Glutamatergic neuron (in vitro differentiated cells): ENCODE measurements around the gene RAD51B. TPM values are rescaled to one million over a fixed set of nuclear protein-coding genes. Genes with fewer than 3 reads are reported as not detected.
"Not testable (repeated sequence)": the region's sequence is repeated elsewhere in the genome, so short reads cannot be mapped to it uniquely, and the experiment has no call there.

Source experiments
- DNase-seq: peaks from one replicate; pipeline ENCODE4 v3.0.0; 2022
- H3K27ac Mint-ChIP-seq: one replicate; pipeline ENCODE4 v1.8.0; 2020; ENCODE audit warnings: mild to moderate bottlenecking, mixed read lengths, inconsistent platforms; ENCODE audit not compliant: unreplicated experiment
- H3K27me3 Mint-ChIP-seq: one replicate; pipeline ENCODE4 v1.8.0; 2020; ENCODE audit warnings: mild to moderate bottlenecking, moderate library complexity, mixed read lengths, inconsistent platforms; ENCODE audit not compliant: unreplicated experiment
- H3K36me3 Mint-ChIP-seq: one replicate; pipeline ENCODE4 v1.8.0; 2020; ENCODE audit warnings: mild to moderate bottlenecking, mixed read lengths, inconsistent platforms; ENCODE audit not compliant: unreplicated experiment
- H3K4me1 Mint-ChIP-seq: one replicate; pipeline ENCODE4 v1.8.0; 2020; ENCODE audit warnings: mild to moderate bottlenecking, low read depth, mixed read lengths, inconsistent platforms; ENCODE audit not compliant: unreplicated experiment
- H3K4me3 Mint-ChIP-seq: one replicate; pipeline ENCODE4 v1.8.0; 2020; ENCODE audit warnings: mild to moderate bottlenecking, mixed read lengths, inconsistent platforms; ENCODE audit not compliant: unreplicated experiment
- H3K9me3 Mint-ChIP-seq: one replicate; pipeline ENCODE4 v1.8.0; 2020; ENCODE audit warnings: mild to moderate bottlenecking, moderate library complexity, mixed read lengths, inconsistent platforms; ENCODE audit not compliant: unreplicated experiment
- total RNA-seq: library from RNA; stranded (reverse); fragmentation: NEBNext Ultra II Directional; extraction: Animal tissue kit (Norgen Biotek cat#: 25700); gene quantifications from one replicate; pipeline ENCODE4 v1.2.1, GENCODE V29; 2021; ENCODE audit not compliant: unreplicated experiment
- TF ChIP-seq, protein P1 (sequence below): fragments of 200-600 bp; sonication (generic); IDR thresholded peaks from one replicate; pipeline ENCODE4 v1.5.0; 2021; ENCODE audit not compliant: partially characterized antibody, unreplicated experiment

RAD51B gene
- total RNA-seq, 1 donor from 2014 or later, result 9.7 TPM

DNA sequence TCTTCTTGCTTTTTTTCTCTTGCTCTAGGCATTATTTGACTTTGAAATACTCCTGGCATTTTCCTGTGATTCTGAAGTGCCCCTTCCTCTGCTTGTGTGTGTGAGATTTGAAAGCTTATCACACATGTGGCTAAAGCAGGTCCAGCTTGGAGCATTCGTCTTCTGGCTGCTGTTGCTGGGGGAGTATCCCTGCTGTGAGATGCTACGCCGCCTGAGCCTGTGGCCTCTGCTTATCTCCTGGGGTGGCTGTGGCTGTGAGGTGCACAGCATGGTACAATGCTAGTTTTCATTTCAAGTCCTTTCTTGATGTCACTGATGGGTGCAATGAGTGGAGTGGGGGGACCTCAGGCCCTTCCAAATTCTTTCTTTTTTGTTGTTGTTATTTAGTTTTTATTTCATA is 601.5 kb downstream of the RAD51B start:
- H3K4me1 Mint-ChIP-seq, result no peaks in the 10 kb centered on the region

DNA sequence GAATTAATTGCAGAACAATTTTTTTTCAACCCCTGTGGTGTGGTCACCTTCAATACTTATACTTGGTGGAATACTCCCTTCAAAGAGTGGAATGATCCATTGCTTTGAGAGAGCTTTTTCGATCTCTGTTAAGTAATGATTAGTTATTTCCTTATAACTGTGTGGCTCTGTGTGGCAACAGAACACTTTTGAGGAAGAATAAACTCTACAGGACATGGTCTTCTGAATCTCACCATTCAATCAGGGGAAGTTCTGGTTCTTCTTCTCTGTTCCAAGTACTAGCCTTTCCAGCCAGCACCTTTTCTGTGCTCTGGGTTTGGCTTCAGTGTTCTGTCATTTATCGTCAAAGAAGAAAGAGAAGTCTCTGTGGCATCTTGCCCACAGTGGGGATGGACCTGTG is 604.1 kb downstream of the RAD51B start:
- Mint-ChIP-seq H3K4me3 (no peak overlapping the region), H3K36me3 (no peaks in the 10 kb centered on the region), H3K27me3 (peaks cover 2% of the 10 kb centered on the region), H3K9me3 (no peaks in the 10 kb centered on the region), H3K27ac (no peak overlapping the region), H3K4me1 (no peaks in the 10 kb centered on the region)
- TF ChIP-seq, protein P1, sequence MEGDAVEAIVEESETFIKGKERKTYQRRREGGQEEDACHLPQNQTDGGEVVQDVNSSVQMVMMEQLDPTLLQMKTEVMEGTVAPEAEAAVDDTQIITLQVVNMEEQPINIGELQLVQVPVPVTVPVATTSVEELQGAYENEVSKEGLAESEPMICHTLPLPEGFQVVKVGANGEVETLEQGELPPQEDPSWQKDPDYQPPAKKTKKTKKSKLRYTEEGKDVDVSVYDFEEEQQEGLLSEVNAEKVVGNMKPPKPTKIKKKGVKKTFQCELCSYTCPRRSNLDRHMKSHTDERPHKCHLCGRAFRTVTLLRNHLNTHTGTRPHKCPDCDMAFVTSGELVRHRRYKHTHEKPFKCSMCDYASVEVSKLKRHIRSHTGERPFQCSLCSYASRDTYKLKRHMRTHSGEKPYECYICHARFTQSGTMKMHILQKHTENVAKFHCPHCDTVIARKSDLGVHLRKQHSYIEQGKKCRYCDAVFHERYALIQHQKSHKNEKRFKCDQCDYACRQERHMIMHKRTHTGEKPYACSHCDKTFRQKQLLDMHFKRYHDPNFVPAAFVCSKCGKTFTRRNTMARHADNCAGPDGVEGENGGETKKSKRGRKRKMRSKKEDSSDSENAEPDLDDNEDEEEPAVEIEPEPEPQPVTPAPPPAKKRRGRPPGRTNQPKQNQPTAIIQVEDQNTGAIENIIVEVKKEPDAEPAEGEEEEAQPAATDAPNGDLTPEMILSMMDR, result no peak
- DNase-seq, result no peak

More for the DNA sequence above, 601.5 kb downstream of the RAD51B start:
- Mint-ChIP-seq H3K9me3 (no peaks in the 10 kb centered on the region), H3K36me3 (no peaks in the 10 kb centered on the region), H3K27ac (no peak overlapping the region), H3K27me3 (peaks cover 2% of the 10 kb centered on the region), H3K4me3 (no peak overlapping the region)
- DNase-seq, result no peak
- TF ChIP-seq, protein P1, result no peak

DNA sequence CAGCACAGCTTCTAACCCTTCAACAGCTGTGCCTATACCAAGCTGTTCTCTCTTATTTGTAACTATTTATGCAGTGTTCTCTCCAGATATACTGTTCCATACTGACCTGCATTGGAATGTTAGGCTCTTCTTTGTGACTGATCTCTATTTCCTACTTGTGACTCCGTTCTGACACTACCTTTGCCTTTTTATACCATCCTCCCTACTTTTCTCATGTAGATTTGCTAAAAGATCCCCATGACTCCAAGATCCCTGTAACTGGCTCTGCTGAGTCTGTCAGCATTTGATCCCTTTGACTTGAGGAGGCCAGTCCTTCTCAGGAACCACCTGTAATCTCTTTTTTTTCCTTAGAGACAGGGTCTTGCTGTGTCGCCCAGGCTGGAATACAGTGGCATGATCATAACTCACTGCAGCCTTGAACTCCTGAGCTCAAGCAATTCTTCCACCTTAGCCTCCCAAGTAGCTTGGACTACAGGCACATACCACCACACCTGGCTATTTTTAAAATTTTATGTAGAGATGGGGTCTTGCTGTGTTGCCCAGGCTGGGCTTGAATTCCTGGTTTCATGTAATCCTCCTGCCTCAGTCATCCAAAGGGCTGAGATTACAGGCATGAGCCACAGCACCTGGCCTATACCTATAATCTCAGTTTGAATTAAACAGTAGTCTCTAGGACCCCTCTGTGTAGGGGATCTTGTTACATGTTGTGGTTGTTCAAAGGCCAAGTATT is 605.0 kb downstream of the RAD51B start:
- H3K36me3 Mint-ChIP-seq, result no peaks in the 10 kb centered on the region
- TF ChIP-seq, protein P1, result no peak
- no peaks in the 10 kb centered on the region for H3K4me1 Mint-ChIP-seq
- H3K4me3 Mint-ChIP-seq, result no peak overlapping the region
- peaks cover 2% of the 10 kb centered on the region for H3K27me3 Mint-ChIP-seq
- H3K27ac Mint-ChIP-seq, result no peak overlapping the region
- no peaks in the 10 kb centered on the region for H3K9me3 Mint-ChIP-seq
- no peak for DNase-seq

DNA sequence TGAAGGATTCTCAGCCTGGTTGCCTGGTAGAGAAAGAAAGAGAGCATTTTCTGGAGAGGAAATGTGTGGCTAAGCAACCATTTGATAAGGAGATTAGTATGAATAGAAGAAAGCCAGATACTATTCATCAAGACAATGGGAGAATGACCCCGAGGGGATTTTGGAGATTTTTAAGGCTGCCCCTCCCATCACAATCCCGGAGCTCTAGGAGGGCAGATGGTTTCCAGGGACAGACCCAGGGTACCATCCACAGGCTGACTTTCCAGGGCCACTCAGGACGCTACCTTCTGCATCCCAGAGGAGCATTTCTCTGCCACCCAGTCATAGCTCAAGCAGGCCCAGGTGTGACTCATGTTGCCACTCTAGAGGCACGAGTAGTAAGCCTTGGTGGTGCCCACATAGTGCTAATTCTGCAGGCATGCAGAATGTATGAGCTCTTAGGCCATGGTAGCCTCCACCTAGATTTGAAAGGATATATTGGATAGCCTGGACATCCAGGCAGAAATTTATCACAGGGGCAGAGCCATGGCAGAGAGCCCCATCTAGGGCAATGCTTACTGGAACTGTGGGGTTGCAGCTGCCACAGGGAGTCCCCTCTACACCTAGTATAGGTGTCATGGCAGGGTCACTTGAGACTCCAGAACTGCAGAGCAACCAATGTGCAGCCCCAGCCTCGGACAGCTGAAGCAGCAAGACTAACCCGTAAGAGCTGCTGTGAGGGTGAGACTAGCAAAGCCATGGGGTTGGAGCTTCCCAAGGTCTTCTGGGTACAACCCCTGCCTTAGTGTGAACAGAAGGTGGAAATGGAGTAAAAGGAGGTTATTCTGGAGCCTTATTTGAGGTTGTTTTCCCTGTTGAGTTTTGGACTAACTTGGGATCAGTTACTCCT is 607.3 kb downstream of the RAD51B start:
- no peak overlapping the region for H3K4me3 Mint-ChIP-seq
- no peaks in the 10 kb centered on the region for H3K4me1 Mint-ChIP-seq
- TF ChIP-seq, protein P1, result no peak
- DNase-seq, result no peak
- peaks cover 2% of the 10 kb centered on the region for H3K27me3 Mint-ChIP-seq
- H3K27ac Mint-ChIP-seq, result no peak overlapping the region
- no peaks in the 10 kb centered on the region for H3K36me3 Mint-ChIP-seq
- peaks cover 2% of the 10 kb centered on the region for H3K9me3 Mint-ChIP-seq

DNA sequence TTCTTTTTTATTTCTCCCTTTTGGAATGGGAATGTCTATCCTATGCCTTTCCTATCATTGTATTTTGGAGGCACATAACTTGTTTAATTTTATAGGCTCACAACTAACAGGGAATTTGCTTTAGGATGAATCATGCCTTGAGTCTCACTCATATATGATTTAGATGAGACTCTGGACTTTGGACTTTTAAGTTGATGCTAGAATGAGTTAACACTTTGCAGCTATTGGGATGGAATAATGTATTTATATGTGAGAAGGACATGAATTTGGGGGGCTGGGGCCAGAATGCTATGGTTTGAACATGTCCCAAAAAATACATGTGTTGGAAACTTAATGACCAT is 607.9 kb downstream of the RAD51B start:
- no peak overlapping the region for H3K4me3 Mint-ChIP-seq
- H3K9me3 Mint-ChIP-seq, result peaks cover 2% of the 10 kb centered on the region
- H3K27me3 Mint-ChIP-seq, result peaks cover 2% of the 10 kb centered on the region
- no peaks in the 10 kb centered on the region for H3K4me1 Mint-ChIP-seq
- no peaks in the 10 kb centered on the region for H3K36me3 Mint-ChIP-seq
- H3K27ac Mint-ChIP-seq, result no peak overlapping the region
- TF ChIP-seq, protein P1, result no peak
- DNase-seq, result no peak

DNA sequence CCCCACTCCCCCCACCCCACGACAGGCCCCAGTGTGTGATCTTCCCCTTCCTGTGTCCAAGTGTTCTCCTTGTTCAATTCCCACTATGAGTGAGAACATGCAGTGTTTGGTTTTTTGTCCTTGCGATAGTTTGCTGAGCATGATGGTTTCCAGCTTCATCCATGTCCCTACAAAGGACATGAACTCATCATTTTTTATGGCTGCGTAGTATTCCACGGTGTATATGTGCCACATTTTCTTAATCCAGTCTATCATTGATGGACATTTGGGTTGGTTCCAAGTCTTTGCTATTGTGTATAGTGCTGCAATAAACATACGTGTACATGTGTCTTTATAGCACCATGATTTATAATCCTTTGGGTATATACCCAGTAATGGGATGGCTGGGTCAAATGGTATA is 609.3 kb downstream of the RAD51B start:
- H3K4me3 Mint-ChIP-seq, DNase-seq, H3K9me3 Mint-ChIP-seq, H3K4me1 Mint-ChIP-seq, H3K27me3 Mint-ChIP-seq, H3K27ac Mint-ChIP-seq, H3K36me3 Mint-ChIP-seq: not testable (repeated sequence)

DNA sequence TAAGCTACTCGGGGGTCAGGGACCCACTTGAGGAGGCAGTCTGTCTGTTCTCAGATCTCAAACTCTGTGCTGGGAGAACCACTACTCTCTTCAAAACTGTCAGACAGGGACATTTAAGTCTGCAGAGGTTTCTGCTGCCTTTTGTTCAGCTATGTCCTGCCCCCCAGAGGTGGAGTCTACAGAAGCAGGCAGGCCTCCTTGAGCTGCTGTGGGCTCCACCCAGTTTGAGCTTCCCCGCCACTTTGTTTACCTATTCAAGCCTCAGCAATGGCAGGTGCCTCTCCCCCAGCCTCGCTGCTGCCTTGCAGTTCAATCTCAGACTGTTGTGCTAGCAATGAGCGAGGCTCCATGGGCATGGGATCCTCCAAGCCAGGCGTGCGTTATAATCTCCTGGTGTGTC is 614.6 kb downstream of the RAD51B start:
- H3K36me3 Mint-ChIP-seq, H3K4me3 Mint-ChIP-seq, H3K9me3 Mint-ChIP-seq, H3K27me3 Mint-ChIP-seq, H3K4me1 Mint-ChIP-seq, H3K27ac Mint-ChIP-seq, DNase-seq: not testable (repeated sequence)
